MM.1S (cell line): ENCODE data around the gene HERC4.

Experiments used
- CTCF ChIP-seq: fragments of 300-600 bp; sonication (generic); IDR thresholded peaks from 2 replicates; pipeline ENCODE4 v1.5.1; 2016; ENCODE audit warnings: antibody characterized with exemption, low read length, mixed read lengths
- EZH2 ChIP-seq: fragments of 300-600 bp; sonication (generic); optimal IDR thresholded peaks from 2 replicates; pipeline ENCODE3; 2017; ENCODE audit warnings: low read depth, mild to moderate bottlenecking, antibody characterized with exemption, low read length, mixed read lengths
- EZH2phosphoT487 ChIP-seq: fragments of 300-600 bp; sonication (generic); IDR thresholded peaks from 2 replicates; pipeline ENCODE4 v1.6.1; 2018; ENCODE audit warnings: antibody characterized with exemption, low read length

GRCh38 chr10:68075550-68076004 is 494 bp upstream of the HERC4 start:
- TF ChIP-seq CTCF (no peak), EZH2phosphoT487 (no peak), EZH2 (no peak)
